ENCODE data around the gene ATP8B3. TPM values are rescaled to one million over a fixed set of nuclear protein-coding genes. Genes with fewer than 3 reads are reported as not detected.
A peak's percentile ranks its signal among the peaks of the same experiment; 100 is the strongest.
"Not testable (repeated sequence)": the region's sequence is repeated elsewhere in the genome, so short reads cannot be mapped to it uniquely, and the experiment has no call there.

Gene ATP8B3
- polyA plus RNA-seq, 1 donor, result 1.1 TPM

- DNase-seq, result peak; percentile 29
Observed at GRCh38 chr19:1767464-1767933, 44.6 kb downstream of the ATP8B3 start.

GRCh38 chr19:1766800-1767352 lies 45.2 kb downstream of the ATP8B3 start:
- no peak for DNase-seq

GRCh38 chr19:1765904-1766799 lies 45.9 kb downstream of the ATP8B3 start:
- DNase-seq, result no peak

- DNase-seq, result no peak
Observed at GRCh38 chr19:1765232-1765903, 46.7 kb downstream of the ATP8B3 start.

GRCh38 chr19:1764729-1765128 lies 47.3 kb downstream of the ATP8B3 start:
- no peak for DNase-seq

- DNase-seq, result no peak
Observed at GRCh38 chr19:1763648-1764639, 48.1 kb downstream of the ATP8B3 start.

GRCh38 chr19:1762243-1763117 lies 49.6 kb downstream of the ATP8B3 start:
- no peak for DNase-seq

GRCh38 chr19:1761528-1762242 lies 50.4 kb downstream of the ATP8B3 start:
- no peak for DNase-seq

GRCh38 chr19:1760786-1761527 lies 51.1 kb downstream of the ATP8B3 start:
- DNase-seq, result not testable (repeated sequence)

GRCh38 chr19:1760020-1760419 lies 52.1 kb downstream of the ATP8B3 start:
- no peak for DNase-seq

- DNase-seq, result no peak
Observed at GRCh38 chr19:1758959-1759903, 52.8 kb downstream of the ATP8B3 start.

- DNase-seq, result no peak
Observed at GRCh38 chr19:1758231-1758577, 53.9 kb downstream of the ATP8B3 start.

- no peak for DNase-seq
Observed at GRCh38 chr19:1757468-1758230, 54.4 kb downstream of the ATP8B3 start.

GRCh38 chr19:1756705-1757465 lies 55.2 kb downstream of the ATP8B3 start:
- DNase-seq, result no peak

- DNase-seq, result no peak
Observed at GRCh38 chr19:1756264-1756663, 55.8 kb downstream of the ATP8B3 start.

- no peak for DNase-seq
Observed at GRCh38 chr19:1755467-1756171, 56.5 kb downstream of the ATP8B3 start.
